ENCODE measurements around the gene TREH.
"Not testable (repeated sequence)": the region's sequence is repeated elsewhere in the genome, so short reads cannot be mapped to it uniquely, and the experiment has no call there.

TREH gene

GRCh38 chr11:118679483-118679882 lies at the start of gene TREH:
Gene TREH (minus strand): TSS chr11:118679650. CDS start chr11:118679627, 23 bp downstream.
- H3K9me3 ChIP-seq = peaks cover 14% of the 10 kb centered on the region
- no peak within 1 kb of the TSS for H3K4me2 ChIP-seq
- H3K9ac ChIP-seq = no peak within 1 kb of the TSS
- H3K4me1 ChIP-seq = peaks cover 8% of the 10 kb centered on the region; the same call in 1 of the 2 replicates
- no peaks in the 10 kb centered on the region for H3K27me3 ChIP-seq
- H4K20me1 ChIP-seq = no peaks in the 10 kb centered on the region
- no peak within 1 kb of the TSS for H3K4me3 ChIP-seq
- no peak within 1 kb of the TSS for H3K27ac ChIP-seq
- TF ChIP-seq Cebpa-rat (IDR thresholded peaks at IDR 0.05) = no peak
- H3K36me3 ChIP-seq = no peaks in the 10 kb centered on the region

- H3K9ac ChIP-seq = not testable (repeated sequence)
Observed at GRCh38 chr11:118728112-118728511, 48.7 kb upstream of the TREH start.

DNA sequence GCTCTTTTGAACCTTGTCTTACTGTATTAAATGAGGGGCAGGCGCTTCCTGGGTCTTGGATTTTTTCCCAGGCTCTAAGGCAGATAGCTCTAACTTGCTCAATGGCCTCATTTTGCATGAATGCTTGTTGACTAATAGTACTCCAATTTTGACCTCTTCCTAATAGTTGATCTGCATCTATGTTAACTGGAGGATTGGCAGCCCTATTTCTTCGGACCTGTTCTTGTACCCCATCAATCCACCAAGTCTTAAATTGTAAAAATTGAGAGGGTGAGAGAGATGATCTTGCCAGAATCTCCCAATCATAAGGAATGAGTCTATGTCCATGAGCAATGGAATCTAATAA lies 48.2 kb upstream of the TREH start:
- H3K36me3 ChIP-seq, H3K27me3 ChIP-seq, H3K4me3 ChIP-seq, H4K20me1 ChIP-seq, H3K9ac ChIP-seq, H3K4me1 ChIP-seq, H3K27ac ChIP-seq, H3K4me2 ChIP-seq: not testable (repeated sequence)
- H3K9me3 ChIP-seq = peaks cover 20% of the 10 kb centered on the region; the same call in 1 of the 2 replicates

More at GRCh38 chr11:118728112-118728511, 48.7 kb upstream of the TREH start:
- H3K36me3 ChIP-seq, H3K4me2 ChIP-seq, H3K4me3 ChIP-seq, H3K27me3 ChIP-seq, H3K27ac ChIP-seq, H4K20me1 ChIP-seq, H3K4me1 ChIP-seq: not testable (repeated sequence)
- H3K9me3 ChIP-seq = peaks cover 20% of the 10 kb centered on the region; the same call in 1 of the 2 replicates

DNA sequence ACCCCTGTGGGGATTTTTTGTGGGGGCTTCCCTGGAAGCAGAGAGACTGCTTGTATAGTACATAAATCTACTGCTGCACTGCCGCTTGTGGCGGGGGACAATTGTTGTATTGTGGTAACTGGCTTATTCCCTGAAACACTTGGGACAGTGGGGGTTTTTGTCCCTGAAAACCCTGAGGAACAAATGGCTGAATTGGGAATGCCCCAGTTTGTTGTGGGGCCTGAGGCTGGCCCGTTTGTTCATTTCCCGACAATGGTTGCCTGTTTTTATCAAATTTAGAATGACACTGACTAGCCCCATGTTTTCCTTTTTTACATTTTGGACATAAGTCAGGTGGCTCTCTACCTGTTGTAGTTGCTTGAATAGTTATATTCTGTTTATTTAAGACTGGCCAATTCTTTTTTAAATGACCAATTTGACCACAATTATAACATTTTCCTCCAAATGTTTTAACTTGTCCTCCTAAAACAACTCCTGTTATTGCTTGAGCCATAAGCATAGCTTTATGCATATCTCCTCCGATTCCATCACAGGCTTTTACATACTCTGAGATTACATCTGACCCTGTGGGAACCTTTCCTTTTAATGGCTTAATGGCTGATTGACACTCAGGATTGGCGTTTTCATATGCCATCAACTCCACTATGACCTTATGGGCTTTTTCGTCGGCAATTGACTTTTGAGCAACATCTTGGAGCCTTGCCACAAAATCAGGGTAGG lies 47.7 kb upstream of the TREH start:
- not testable (repeated sequence) for H3K4me2 ChIP-seq, H3K36me3 ChIP-seq, H3K27ac ChIP-seq, H3K4me1 ChIP-seq, H4K20me1 ChIP-seq, H3K9ac ChIP-seq, H3K4me3 ChIP-seq, H3K27me3 ChIP-seq
- H3K9me3 ChIP-seq = peaks cover 16% of the 10 kb centered on the region; the same call in 1 of the 2 replicates

DNA sequence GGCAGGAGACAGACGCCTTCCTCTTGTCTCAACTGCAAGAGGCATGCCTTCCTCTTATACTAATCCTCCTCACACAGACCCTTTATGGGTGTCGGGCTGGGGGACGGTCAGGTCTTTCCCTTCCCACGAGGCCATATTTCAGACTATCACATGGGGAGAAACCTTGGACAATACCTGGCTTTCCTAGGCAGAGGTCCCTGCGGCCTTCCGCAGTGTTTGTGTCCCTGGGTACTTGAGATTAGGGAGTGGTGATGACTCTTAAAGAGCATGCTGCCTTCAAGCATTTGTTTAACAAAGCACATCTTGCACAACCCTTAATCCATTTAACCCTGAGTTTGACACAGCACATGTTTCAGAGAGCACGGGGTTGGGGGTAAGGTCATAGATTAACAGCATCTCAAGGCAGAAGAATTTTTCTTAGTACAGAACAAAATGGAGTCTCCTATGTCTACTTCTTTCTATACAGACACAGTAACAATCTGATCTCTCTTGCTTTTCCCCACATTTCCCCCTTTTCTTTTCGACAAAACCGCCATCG lies 42.1 kb upstream of the TREH start:
- not testable (repeated sequence) for H3K4me3 ChIP-seq, H3K27me3 ChIP-seq, H3K9me3 ChIP-seq, H3K27ac ChIP-seq, H3K4me1 ChIP-seq, H3K36me3 ChIP-seq, H4K20me1 ChIP-seq, H3K4me2 ChIP-seq, H3K9ac ChIP-seq

DNA sequence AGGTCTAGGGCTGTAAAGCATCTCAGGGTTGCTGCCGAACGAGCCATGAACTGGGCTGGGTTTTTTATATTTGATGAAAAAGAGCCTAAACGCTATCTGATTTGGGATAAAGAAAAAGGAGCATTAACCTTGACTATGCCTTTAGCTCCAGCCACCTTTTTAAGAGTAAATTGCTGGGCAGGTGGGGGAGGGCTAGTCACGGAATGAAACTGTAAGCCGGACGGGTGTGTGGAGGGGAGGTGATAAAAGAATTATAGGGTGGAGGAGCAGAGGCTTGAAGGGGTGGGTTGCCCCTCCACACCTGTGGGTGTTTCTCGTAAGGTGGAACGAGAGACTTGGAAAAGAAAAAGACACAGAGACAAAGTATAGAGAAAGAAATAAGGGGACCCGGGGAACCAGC lies 41.3 kb upstream of the TREH start:
- not testable (repeated sequence) for H3K4me1 ChIP-seq, H3K27ac ChIP-seq, H3K9me3 ChIP-seq, H3K36me3 ChIP-seq, H4K20me1 ChIP-seq, H3K27me3 ChIP-seq, H3K4me2 ChIP-seq, H3K9ac ChIP-seq, H3K4me3 ChIP-seq

DNA sequence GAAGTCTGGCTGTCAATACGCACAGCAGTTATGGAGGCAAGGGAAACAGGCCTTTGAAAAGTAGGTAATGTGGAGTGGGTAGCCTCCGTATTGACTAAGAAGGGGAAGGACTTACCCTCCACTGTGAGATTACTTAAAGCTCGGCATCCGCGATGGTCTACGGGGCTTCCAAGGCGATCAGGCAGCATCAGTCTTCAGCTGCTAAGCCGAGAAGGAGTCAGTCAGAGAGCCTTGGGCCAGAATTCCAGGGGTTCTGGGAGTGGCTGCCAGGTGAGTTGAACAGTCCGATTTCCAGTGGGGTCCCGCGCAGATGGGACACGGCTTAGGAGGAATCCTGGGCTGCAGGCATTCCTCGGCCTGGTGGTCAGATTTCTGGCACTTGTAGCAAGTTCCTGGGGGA lies 40.6 kb upstream of the TREH start:
- not testable (repeated sequence) for H3K36me3 ChIP-seq, H3K9me3 ChIP-seq, H3K9ac ChIP-seq, H3K4me3 ChIP-seq, H3K27me3 ChIP-seq, H4K20me1 ChIP-seq, H3K4me2 ChIP-seq, H3K27ac ChIP-seq
- peaks cover 14% of the 10 kb centered on the region for H3K4me1 ChIP-seq

DNA sequence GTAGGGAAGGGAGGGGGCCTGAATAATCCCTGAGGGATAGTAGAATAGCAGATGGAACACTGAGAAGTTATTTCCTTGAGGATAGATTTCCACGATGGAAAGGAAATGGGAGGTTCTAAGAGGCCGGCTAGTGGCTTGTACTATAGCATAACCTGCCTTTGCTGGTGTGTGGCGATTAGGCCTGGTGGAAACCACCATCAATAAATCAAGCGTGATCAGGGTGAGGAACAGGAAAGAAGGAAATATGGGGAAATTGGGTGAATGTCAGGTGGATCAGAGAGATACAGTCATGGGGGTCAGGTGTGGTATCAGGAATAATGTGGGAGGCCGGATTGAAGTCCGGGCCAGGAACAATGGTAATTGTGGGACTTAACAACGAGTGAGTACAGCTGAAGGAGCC lies 39.1 kb upstream of the TREH start:
- H3K9ac ChIP-seq, H3K36me3 ChIP-seq, H4K20me1 ChIP-seq, H3K27ac ChIP-seq, H3K9me3 ChIP-seq, H3K27me3 ChIP-seq, H3K4me2 ChIP-seq, H3K4me3 ChIP-seq: not testable (repeated sequence)
- peaks cover 17% of the 10 kb centered on the region for H3K4me1 ChIP-seq

GRCh38 chr11:118717733-118718132 lies 38.3 kb upstream of the TREH start:
- H3K4me1 ChIP-seq = peaks cover 17% of the 10 kb centered on the region
- H3K36me3 ChIP-seq, H3K9ac ChIP-seq, H4K20me1 ChIP-seq, H3K4me3 ChIP-seq, H3K27me3 ChIP-seq, H3K4me2 ChIP-seq, H3K27ac ChIP-seq, H3K9me3 ChIP-seq: not testable (repeated sequence)

GRCh38 chr11:118717221-118717620 lies 37.8 kb upstream of the TREH start:
- H3K4me1 ChIP-seq = peaks cover 17% of the 10 kb centered on the region
- H3K9ac ChIP-seq, H3K9me3 ChIP-seq, H3K4me3 ChIP-seq, H4K20me1 ChIP-seq, H3K27me3 ChIP-seq, H3K27ac ChIP-seq, H3K4me2 ChIP-seq, H3K36me3 ChIP-seq: not testable (repeated sequence)

DNA sequence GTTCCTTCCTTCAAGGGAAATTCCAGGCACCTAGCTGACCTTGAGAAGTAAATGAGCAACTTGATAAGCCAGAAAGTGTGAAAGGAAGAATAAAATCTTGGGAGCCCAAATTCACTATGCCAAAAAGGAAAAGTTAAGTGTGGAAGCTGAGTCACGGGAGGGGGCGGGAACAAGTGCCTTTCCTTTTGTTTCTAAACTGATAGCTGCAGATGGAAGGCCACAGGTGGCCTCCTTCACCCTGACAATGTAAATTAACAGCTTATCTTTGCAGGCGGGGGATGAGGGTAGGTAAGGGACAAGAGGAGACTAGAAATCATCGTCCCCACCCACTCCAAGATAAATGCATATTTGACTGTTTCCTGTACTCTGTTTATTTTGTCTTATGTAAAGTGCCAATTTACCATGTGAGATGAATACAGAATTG lies 36.4 kb upstream of the TREH start:
- H4K20me1 ChIP-seq = no peaks in the 10 kb centered on the region

More for the DNA sequence above, 36.4 kb upstream of the TREH start:
- Histone ChIP-seq H3K9me3 (no peaks in the 10 kb centered on the region), H3K27me3 (no peaks in the 10 kb centered on the region), H3K27ac (peak overlapping the region; percentile 18; the same call in 1 of the 2 replicates), H3K4me2 (peak overlapping the region; percentile 44), H3K4me1 (peaks cover 17% of the 10 kb centered on the region), H3K9ac (peak overlapping the region; percentile 51; the same call in 1 of the 2 replicates), H3K36me3 (no peaks in the 10 kb centered on the region), H3K4me3 (no peak overlapping the region)
- no peak for TF ChIP-seq Cebpa-rat (IDR thresholded peaks at IDR 0.05)

Measured in BLaER1 (cell line).